Liver (tissue), 9 donors: ENCODE data around the gene ITGB2. TPM values are rescaled to one million over a fixed set of nuclear protein-coding genes. Genes with fewer than 3 reads are reported as not detected.

Experiments used
- DNase-seq: peaks from one replicate; pipeline ENCODE4 v3.0.0-alpha.2; 2017; ENCODE audit warnings: low spot score
- H3K27ac ChIP-seq, 2 donors: one replicate each; pipeline ENCODE4 v1.7.0; 2013; ENCODE audit warnings: inconsistent platforms in 2 of 2, low read length in 2 of 2, control low read depth in 1 of 2, low read depth in 1 of 2, mild to moderate bottlenecking in 1 of 2
- H3K27me3 ChIP-seq, 4 donors: one replicate each; pipeline versions ENCODE4 v1.6.1 to v1.7.0; 2013; ENCODE audit warnings: low read length in 3 of 4, inconsistent platforms in 1 of 4, mild to moderate bottlenecking in 1 of 4, moderate library complexity in 1 of 4; ENCODE audit not compliant: control insufficient read depth in 4 of 4, insufficient read depth in 4 of 4
- H3K36me3 ChIP-seq, 4 donors: one replicate each; pipeline versions ENCODE4 v1.6.1 to v1.7.0; 2013; ENCODE audit warnings: low read length in 3 of 4, mild to moderate bottlenecking in 3 of 4, low read depth in 1 of 4, moderate library complexity in 1 of 4; ENCODE audit not compliant: control insufficient read depth in 4 of 4, insufficient read depth in 3 of 4
- H3K4me1 ChIP-seq, 4 donors: one replicate each; pipeline versions ENCODE4 v1.6.1 to v1.7.0; 2013; ENCODE audit warnings: low read length in 3 of 4, mild to moderate bottlenecking in 3 of 4, moderate library complexity in 1 of 4; ENCODE audit not compliant: control insufficient read depth in 4 of 4, insufficient read depth in 4 of 4
- H3K4me3 ChIP-seq, 3 donors: one replicate each; pipeline versions ENCODE4 v1.6.1 to v1.7.0; 2013; ENCODE audit warnings: low read length in 3 of 3, control low read depth in 1 of 3, low read depth in 1 of 3, mild to moderate bottlenecking in 1 of 3
- H3K9ac ChIP-seq, 2 donors: one replicate each; pipeline ENCODE4 v1.7.0; 2013; ENCODE audit warnings: low read length in 2 of 2, mild to moderate bottlenecking in 2 of 2, moderate library complexity in 2 of 2, control low read depth in 1 of 2, low read depth in 1 of 2
- H3K9me3 ChIP-seq, 4 donors: one replicate each; pipeline versions ENCODE4 v1.6.1 to v1.7.0; 2013; ENCODE audit warnings: low read length in 3 of 4; ENCODE audit not compliant: control insufficient read depth in 4 of 4
- ATF3 ChIP-seq: IDR thresholded peaks from 2 replicates; pipeline ENCODE4 v1.6.1; 2016; ENCODE audit warnings: antibody characterized with exemption
- CTCF ChIP-seq: fragments of 150-350 bp; IDR thresholded peaks from 2 replicates; pipeline ENCODE4 v1.5.1; 2017; ENCODE audit warnings: improper control_type of control experiment, low read depth, low read length; ENCODE audit not compliant: missing input control
- EGR1 ChIP-seq, 2 donors: IDR thresholded peaks; 2 replicates each; pipeline ENCODE4 v1.6.1; 2016 to 2018; ENCODE audit warnings: antibody characterized with exemption in 2 of 2, low read depth in 2 of 2
- FOXA1 ChIP-seq: IDR thresholded peaks from 2 replicates; pipeline ENCODE4 v1.6.1; 2016; ENCODE audit warnings: antibody characterized with exemption
- FOXA2 ChIP-seq: IDR thresholded peaks from 2 replicates; pipeline ENCODE4 v1.6.1; 2016; ENCODE audit warnings: antibody characterized with exemption
- GABPA ChIP-seq, 2 donors: IDR thresholded peaks in 1 of 2; conservative IDR thresholded peaks in 1 of 2; 2 replicates each; pipeline ENCODE4 v1.6.1; 2016; ENCODE audit warnings: antibody characterized with exemption in 2 of 2, mild to moderate bottlenecking in 1 of 2, moderate library complexity in 1 of 2
- HNF4A ChIP-seq, 2 donors: conservative IDR thresholded peaks; 2 replicates each; pipeline ENCODE4 v1.6.1; 2016; ENCODE audit warnings: antibody characterized with exemption in 2 of 2, mild to moderate bottlenecking in 2 of 2
- HNF4G ChIP-seq: IDR thresholded peaks from 2 replicates; pipeline ENCODE4 v1.6.1; 2016; ENCODE audit warnings: antibody characterized with exemption
- JUND ChIP-seq, 2 donors: IDR thresholded peaks; 2 replicates each; pipeline ENCODE4 v1.6.1; 2016; ENCODE audit warnings: antibody characterized with exemption in 2 of 2
- MAX ChIP-seq: IDR thresholded peaks from 2 replicates; pipeline ENCODE4 v1.6.1; 2016; ENCODE audit warnings: antibody characterized with exemption
- NR2F2 ChIP-seq: IDR thresholded peaks from 2 replicates; pipeline ENCODE4 v1.6.1; 2016; ENCODE audit warnings: antibody characterized with exemption
- RAD21 ChIP-seq, 2 donors: IDR thresholded peaks; 2 replicates each; pipeline ENCODE4 v1.6.1; 2016; ENCODE audit warnings: antibody characterized with exemption in 2 of 2, mild to moderate bottlenecking in 2 of 2
- REST ChIP-seq: IDR thresholded peaks from 2 replicates; pipeline ENCODE4 v1.6.1; 2016; ENCODE audit warnings: antibody characterized with exemption, mild to moderate bottlenecking
- RXRA ChIP-seq, 2 donors: IDR thresholded peaks; 2 replicates each; pipeline ENCODE4 v1.6.1; 2017 to 2018; ENCODE audit warnings: antibody characterized with exemption in 2 of 2, mild to moderate bottlenecking in 1 of 2
- SP1 ChIP-seq: IDR thresholded peaks from 2 replicates; pipeline ENCODE4 v1.6.1; 2018; ENCODE audit warnings: antibody characterized with exemption, mild to moderate bottlenecking
- TAF1 ChIP-seq: conservative IDR thresholded peaks from 2 replicates; pipeline ENCODE4 v1.6.1; 2016; ENCODE audit warnings: antibody characterized with exemption, mild to moderate bottlenecking
- YY1 ChIP-seq: IDR thresholded peaks from 2 replicates; pipeline ENCODE4 v1.6.1; 2016; ENCODE audit warnings: antibody characterized with exemption, mild to moderate bottlenecking
- ZBTB33 ChIP-seq: IDR thresholded peaks from 2 replicates; pipeline ENCODE4 v1.6.1; 2016; ENCODE audit warnings: antibody characterized with exemption
- WGBS: extraction: QIAGEN DNeasy Blood & Tissue Kit; methylation state at CpG from one replicate; pipeline ENCODE4 v1.1.7; 2013; 5-methylcytosine and 5-hydroxymethylcytosine counted together
- polyA plus RNA-seq, 2 donors: library from polyadenylated mRNA; stranded (reverse) in 1 of 2; unstranded in 1 of 2; fragments of 200-250 nt in 1 of 2; fragments of >200 nt in 1 of 2; fragmentation: Nextera tagmentation in 1 of 2; extraction: Ambion mirVana in 1 of 2; gene quantifications; one replicate each; pipeline versions ENCODE4 v1.2.1 to v1.2.3, GENCODE V29; 2013 to 2015
- total RNA-seq, 2 donors: library from RNA; depleted of rRNA; stranded (reverse); fragments of >200 nt; gene quantifications; one replicate each; pipeline ENCODE4 v1.2.3, GENCODE V29; 2014
- donor health status: healthy.
- donor health status: healthy.
- donor health status: healthy.
- donor health status: healthy.
- donor health status: healthy.

The ITGB2 gene
- total and polyA plus RNA-seq, 4 donors = 9.6 to 50.6 (median 28.7) TPM

- Histone ChIP-seq H3K4me3 (no peak overlapping the region), H3K9ac (no peak overlapping the region), H3K36me3 (peaks cover 8 to 15% (median 11%) of the 10 kb centered on the region in 4 donors), H3K27ac (peak overlapping the region in 1 of 2 donors; percentile 9), H3K4me1 (peaks cover 3 to 18% (median 11%) of the 10 kb centered on the region in 4 donors), H3K27me3 (no peaks in the 10 kb centered on the region), H3K9me3 (no peaks in the 10 kb centered on the region)
- TF ChIP-seq YY1 (no peak), NR2F2 (no peak), HNF4A (conservative IDR thresholded peaks at IDR 0.05) (peak in 1 of 2 donors; percentile 10), RXRA (IDR thresholded peaks at IDR 0.05) (peak in 1 of 2 donors; percentile 9), ZBTB33 (no peak), HNF4G (no peak), CTCF (peak; percentile 8), MAX (no peak), FOXA1 (no peak), EGR1 (IDR thresholded peaks at IDR 0.05; ENCODE audit: low read depth in 2 of 2) (no peak), ATF3 (no peak), GABPA (IDR thresholded peaks at IDR 0.05 in 1 of 2, conservative IDR thresholded peaks at IDR 0.05 in 1 of 2) (peak in 1 of 2 donors; percentile 29), FOXA2 (no peak), JUND (IDR thresholded peaks at IDR 0.05) (no peak), TAF1 (no peak), REST (no peak), SP1 (peak; percentile 9), RAD21 (IDR thresholded peaks at IDR 0.05) (peak; percentile 44 to 64)
- 65% methylated on average over 33 of the region's 33 CpGs for WGBS
- DNase-seq = no peak
Observed at GRCh38 chr21:44947930-44948331, 27.2 kb upstream of the ITGB2 start.
